ENCODE data around the gene SPATA24. TPM values are rescaled to one million over a fixed set of nuclear protein-coding genes. Genes with fewer than 3 reads are reported as not detected.

The SPATA24 gene
- total and polyA plus RNA-seq, 2 of the 13 experiments (the other 11 are each of a cell fraction or from before 2014, with no cell fraction given), result 6.0 to 11.1 TPM

- TF ChIP-seq NONO (IDR thresholded peaks at IDR 0.05), result no peak
- no peak for TF ChIP-seq NONO (CRISPR knock-in tag; conservative IDR thresholded peaks at IDR 0.05)
- no peak for TF ChIP-seq ZEB1 (IDR thresholded peaks at IDR 0.05; ENCODE audit: insufficient replicate concordance, low read depth)
- no peak for TF ChIP-seq NFE2L2 (IDR thresholded peaks at IDR 0.05; ENCODE audit: low read length)
- TF ChIP-seq ZNF616 (CRISPR knock-in tag; IDR thresholded peaks at IDR 0.05; ENCODE audit: low read depth), result no peak
- TF ChIP-seq, protein P1, sequence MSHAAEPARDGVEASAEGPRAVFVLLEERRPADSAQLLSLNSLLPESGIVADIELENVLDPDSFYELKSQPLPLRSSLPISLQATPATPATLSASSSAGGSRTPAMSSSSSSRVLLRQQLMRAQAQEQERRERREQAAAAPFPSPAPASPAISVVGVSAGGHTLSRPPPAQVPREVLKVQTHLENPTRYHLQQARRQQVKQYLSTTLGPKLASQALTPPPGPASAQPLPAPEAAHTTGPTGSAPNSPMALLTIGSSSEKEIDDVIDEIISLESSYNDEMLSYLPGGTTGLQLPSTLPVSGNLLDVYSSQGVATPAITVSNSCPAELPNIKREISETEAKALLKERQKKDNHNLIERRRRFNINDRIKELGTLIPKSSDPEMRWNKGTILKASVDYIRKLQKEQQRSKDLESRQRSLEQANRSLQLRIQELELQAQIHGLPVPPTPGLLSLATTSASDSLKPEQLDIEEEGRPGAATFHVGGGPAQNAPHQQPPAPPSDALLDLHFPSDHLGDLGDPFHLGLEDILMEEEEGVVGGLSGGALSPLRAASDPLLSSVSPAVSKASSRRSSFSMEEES (CRISPR knock-in tag; IDR thresholded peaks at IDR 0.05), result no peak
- TF ChIP-seq RFXANK (CRISPR knock-in tag; IDR thresholded peaks at IDR 0.05), result no peak
- no peak for TF ChIP-seq ZSCAN21 (CRISPR knock-in tag; IDR thresholded peaks at IDR 0.05; ENCODE audit: borderline replicate concordance)
- no peak for TF ChIP-seq ZNF674 (CRISPR knock-in tag; IDR thresholded peaks at IDR 0.05; ENCODE audit: low read depth)
- no peak for TF ChIP-seq ZNF713 (CRISPR knock-in tag; IDR thresholded peaks at IDR 0.05)
- peak; percentile 26; the same call in 1 of the 2 replicates for TF ChIP-seq THRA (CRISPR knock-in tag; IDR thresholded peaks at IDR 0.05; ENCODE audit: borderline replicate concordance)
- TF ChIP-seq DNMT1 (CRISPR knock-in tag; IDR thresholded peaks at IDR 0.05), result no peak
- no peak for TF ChIP-seq TGIF2 (CRISPR knock-in tag; IDR thresholded peaks at IDR 0.05)
- TF ChIP-seq ARNT2 (CRISPR knock-in tag; IDR thresholded peaks at IDR 0.05; ENCODE audit: low read depth), result no peak
- TF ChIP-seq GATAD2A (CRISPR knock-in tag; IDR thresholded peaks at IDR 0.05), result peak; percentile 46; the same call in 1 of the 2 replicates
- TF ChIP-seq, protein P2, sequence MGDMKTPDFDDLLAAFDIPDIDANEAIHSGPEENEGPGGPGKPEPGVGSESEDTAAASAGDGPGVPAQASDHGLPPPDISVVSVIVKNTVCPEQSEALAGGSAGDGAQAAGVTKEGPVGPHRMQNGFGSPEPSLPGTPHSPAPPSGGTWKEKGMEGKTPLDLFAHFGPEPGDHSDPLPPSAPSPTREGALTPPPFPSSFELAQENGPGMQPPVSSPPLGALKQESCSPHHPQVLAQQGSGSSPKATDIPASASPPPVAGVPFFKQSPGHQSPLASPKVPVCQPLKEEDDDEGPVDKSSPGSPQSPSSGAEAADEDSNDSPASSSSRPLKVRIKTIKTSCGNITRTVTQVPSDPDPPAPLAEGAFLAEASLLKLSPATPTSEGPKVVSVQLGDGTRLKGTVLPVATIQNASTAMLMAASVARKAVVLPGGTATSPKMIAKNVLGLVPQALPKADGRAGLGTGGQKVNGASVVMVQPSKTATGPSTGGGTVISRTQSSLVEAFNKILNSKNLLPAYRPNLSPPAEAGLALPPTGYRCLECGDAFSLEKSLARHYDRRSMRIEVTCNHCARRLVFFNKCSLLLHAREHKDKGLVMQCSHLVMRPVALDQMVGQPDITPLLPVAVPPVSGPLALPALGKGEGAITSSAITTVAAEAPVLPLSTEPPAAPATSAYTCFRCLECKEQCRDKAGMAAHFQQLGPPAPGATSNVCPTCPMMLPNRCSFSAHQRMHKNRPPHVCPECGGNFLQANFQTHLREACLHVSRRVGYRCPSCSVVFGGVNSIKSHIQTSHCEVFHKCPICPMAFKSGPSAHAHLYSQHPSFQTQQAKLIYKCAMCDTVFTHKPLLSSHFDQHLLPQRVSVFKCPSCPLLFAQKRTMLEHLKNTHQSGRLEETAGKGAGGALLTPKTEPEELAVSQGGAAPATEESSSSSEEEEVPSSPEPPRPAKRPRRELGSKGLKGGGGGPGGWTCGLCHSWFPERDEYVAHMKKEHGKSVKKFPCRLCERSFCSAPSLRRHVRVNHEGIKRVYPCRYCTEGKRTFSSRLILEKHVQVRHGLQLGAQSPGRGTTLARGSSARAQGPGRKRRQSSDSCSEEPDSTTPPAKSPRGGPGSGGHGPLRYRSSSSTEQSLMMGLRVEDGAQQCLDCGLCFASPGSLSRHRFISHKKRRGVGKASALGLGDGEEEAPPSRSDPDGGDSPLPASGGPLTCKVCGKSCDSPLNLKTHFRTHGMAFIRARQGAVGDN (CRISPR knock-in tag; IDR thresholded peaks at IDR 0.05), result no peak
- no peak for TF ChIP-seq EEA1 (CRISPR knock-in tag; IDR thresholded peaks at IDR 0.05; ENCODE audit: borderline replicate concordance)
- no peak for TF ChIP-seq BRD4 (CRISPR knock-in tag; IDR thresholded peaks at IDR 0.05)
Measured at GRCh38 chr5:139385061-139386049, 18.5 kb downstream of the SPATA24 start (continued).

All from HepG2 (cell line).